Liver (tissue), 9 donors: Measurements from ENCODE around the gene ZC3H6. TPM values are rescaled to one million over a fixed set of nuclear protein-coding genes. Genes with fewer than 3 reads are reported as not detected.

Source experiments
- DNase-seq: peaks from one replicate; pipeline ENCODE4 v3.0.0-alpha.2; 2017; ENCODE audit warnings: low spot score
- H3K27ac ChIP-seq, 2 donors: one replicate each; pipeline ENCODE4 v1.7.0; 2013; ENCODE audit warnings: inconsistent platforms in 2 of 2, low read length in 2 of 2, control low read depth in 1 of 2, low read depth in 1 of 2, mild to moderate bottlenecking in 1 of 2
- H3K27me3 ChIP-seq, 4 donors: one replicate each; pipeline versions ENCODE4 v1.6.1 to v1.7.0; 2013; ENCODE audit warnings: low read length in 3 of 4, inconsistent platforms in 1 of 4, mild to moderate bottlenecking in 1 of 4, moderate library complexity in 1 of 4; ENCODE audit not compliant: control insufficient read depth in 4 of 4, insufficient read depth in 4 of 4
- H3K36me3 ChIP-seq, 4 donors: one replicate each; pipeline versions ENCODE4 v1.6.1 to v1.7.0; 2013; ENCODE audit warnings: low read length in 3 of 4, mild to moderate bottlenecking in 3 of 4, low read depth in 1 of 4, moderate library complexity in 1 of 4; ENCODE audit not compliant: control insufficient read depth in 4 of 4, insufficient read depth in 3 of 4
- H3K4me1 ChIP-seq, 4 donors: one replicate each; pipeline versions ENCODE4 v1.6.1 to v1.7.0; 2013; ENCODE audit warnings: low read length in 3 of 4, mild to moderate bottlenecking in 3 of 4, moderate library complexity in 1 of 4; ENCODE audit not compliant: control insufficient read depth in 4 of 4, insufficient read depth in 4 of 4
- H3K4me3 ChIP-seq, 3 donors: one replicate each; pipeline versions ENCODE4 v1.6.1 to v1.7.0; 2013; ENCODE audit warnings: low read length in 3 of 3, control low read depth in 1 of 3, low read depth in 1 of 3, mild to moderate bottlenecking in 1 of 3
- H3K9ac ChIP-seq, 2 donors: one replicate each; pipeline ENCODE4 v1.7.0; 2013; ENCODE audit warnings: low read length in 2 of 2, mild to moderate bottlenecking in 2 of 2, moderate library complexity in 2 of 2, control low read depth in 1 of 2, low read depth in 1 of 2
- H3K9me3 ChIP-seq, 4 donors: one replicate each; pipeline versions ENCODE4 v1.6.1 to v1.7.0; 2013; ENCODE audit warnings: low read length in 3 of 4; ENCODE audit not compliant: control insufficient read depth in 4 of 4
- ATF3 ChIP-seq: IDR thresholded peaks from 2 replicates; pipeline ENCODE4 v1.6.1; 2016; ENCODE audit warnings: antibody characterized with exemption
- EGR1 ChIP-seq, 2 donors: IDR thresholded peaks; 2 replicates each; pipeline ENCODE4 v1.6.1; 2016 to 2018; ENCODE audit warnings: antibody characterized with exemption in 2 of 2, low read depth in 2 of 2
- FOXA1 ChIP-seq: IDR thresholded peaks from 2 replicates; pipeline ENCODE4 v1.6.1; 2016; ENCODE audit warnings: antibody characterized with exemption
- FOXA2 ChIP-seq: IDR thresholded peaks from 2 replicates; pipeline ENCODE4 v1.6.1; 2016; ENCODE audit warnings: antibody characterized with exemption
- GABPA ChIP-seq, 2 donors: IDR thresholded peaks in 1 of 2; conservative IDR thresholded peaks in 1 of 2; 2 replicates each; pipeline ENCODE4 v1.6.1; 2016; ENCODE audit warnings: antibody characterized with exemption in 2 of 2, mild to moderate bottlenecking in 1 of 2, moderate library complexity in 1 of 2
- HNF4A ChIP-seq, 2 donors: conservative IDR thresholded peaks; 2 replicates each; pipeline ENCODE4 v1.6.1; 2016; ENCODE audit warnings: antibody characterized with exemption in 2 of 2, mild to moderate bottlenecking in 2 of 2
- HNF4G ChIP-seq: IDR thresholded peaks from 2 replicates; pipeline ENCODE4 v1.6.1; 2016; ENCODE audit warnings: antibody characterized with exemption
- JUND ChIP-seq, 2 donors: IDR thresholded peaks; 2 replicates each; pipeline ENCODE4 v1.6.1; 2016; ENCODE audit warnings: antibody characterized with exemption in 2 of 2
- MAX ChIP-seq: IDR thresholded peaks from 2 replicates; pipeline ENCODE4 v1.6.1; 2016; ENCODE audit warnings: antibody characterized with exemption
- NR2F2 ChIP-seq: IDR thresholded peaks from 2 replicates; pipeline ENCODE4 v1.6.1; 2016; ENCODE audit warnings: antibody characterized with exemption
- RAD21 ChIP-seq, 2 donors: IDR thresholded peaks; 2 replicates each; pipeline ENCODE4 v1.6.1; 2016; ENCODE audit warnings: antibody characterized with exemption in 2 of 2, mild to moderate bottlenecking in 2 of 2
- RXRA ChIP-seq, 2 donors: IDR thresholded peaks; 2 replicates each; pipeline ENCODE4 v1.6.1; 2017 to 2018; ENCODE audit warnings: antibody characterized with exemption in 2 of 2, mild to moderate bottlenecking in 1 of 2
- SP1 ChIP-seq: IDR thresholded peaks from 2 replicates; pipeline ENCODE4 v1.6.1; 2018; ENCODE audit warnings: antibody characterized with exemption, mild to moderate bottlenecking
- TAF1 ChIP-seq: conservative IDR thresholded peaks from 2 replicates; pipeline ENCODE4 v1.6.1; 2016; ENCODE audit warnings: antibody characterized with exemption, mild to moderate bottlenecking
- YY1 ChIP-seq: IDR thresholded peaks from 2 replicates; pipeline ENCODE4 v1.6.1; 2016; ENCODE audit warnings: antibody characterized with exemption, mild to moderate bottlenecking
- ZBTB33 ChIP-seq: IDR thresholded peaks from 2 replicates; pipeline ENCODE4 v1.6.1; 2016; ENCODE audit warnings: antibody characterized with exemption
- WGBS: extraction: QIAGEN DNeasy Blood & Tissue Kit; methylation state at CpG from one replicate; pipeline ENCODE4 v1.1.7; 2013; 5-methylcytosine and 5-hydroxymethylcytosine counted together
- polyA plus RNA-seq, 2 donors: library from polyadenylated mRNA; stranded (reverse) in 1 of 2; unstranded in 1 of 2; fragments of 200-250 nt in 1 of 2; fragments of >200 nt in 1 of 2; fragmentation: Nextera tagmentation in 1 of 2; extraction: Ambion mirVana in 1 of 2; gene quantifications; one replicate each; pipeline versions ENCODE4 v1.2.1 to v1.2.3, GENCODE V29; 2013 to 2015
- total RNA-seq, 2 donors: library from RNA; depleted of rRNA; stranded (reverse); fragments of >200 nt; gene quantifications; one replicate each; pipeline ENCODE4 v1.2.3, GENCODE V29; 2014
- TF ChIP-seq, protein P1 (sequence below): IDR thresholded peaks from 2 replicates; pipeline ENCODE4 v1.6.1; 2016; ENCODE audit warnings: antibody characterized with exemption, mild to moderate bottlenecking
- TF ChIP-seq, protein P2 (sequence below): fragments of 150-350 bp; IDR thresholded peaks from 2 replicates; pipeline ENCODE4 v1.5.1; 2017; ENCODE audit warnings: improper control_type of control experiment, low read depth, low read length; ENCODE audit not compliant: missing input control
- donor health status: healthy.
- donor health status: healthy.
- donor health status: healthy.
- donor health status: healthy.
- donor health status: healthy.

ZC3H6 gene, protein sequence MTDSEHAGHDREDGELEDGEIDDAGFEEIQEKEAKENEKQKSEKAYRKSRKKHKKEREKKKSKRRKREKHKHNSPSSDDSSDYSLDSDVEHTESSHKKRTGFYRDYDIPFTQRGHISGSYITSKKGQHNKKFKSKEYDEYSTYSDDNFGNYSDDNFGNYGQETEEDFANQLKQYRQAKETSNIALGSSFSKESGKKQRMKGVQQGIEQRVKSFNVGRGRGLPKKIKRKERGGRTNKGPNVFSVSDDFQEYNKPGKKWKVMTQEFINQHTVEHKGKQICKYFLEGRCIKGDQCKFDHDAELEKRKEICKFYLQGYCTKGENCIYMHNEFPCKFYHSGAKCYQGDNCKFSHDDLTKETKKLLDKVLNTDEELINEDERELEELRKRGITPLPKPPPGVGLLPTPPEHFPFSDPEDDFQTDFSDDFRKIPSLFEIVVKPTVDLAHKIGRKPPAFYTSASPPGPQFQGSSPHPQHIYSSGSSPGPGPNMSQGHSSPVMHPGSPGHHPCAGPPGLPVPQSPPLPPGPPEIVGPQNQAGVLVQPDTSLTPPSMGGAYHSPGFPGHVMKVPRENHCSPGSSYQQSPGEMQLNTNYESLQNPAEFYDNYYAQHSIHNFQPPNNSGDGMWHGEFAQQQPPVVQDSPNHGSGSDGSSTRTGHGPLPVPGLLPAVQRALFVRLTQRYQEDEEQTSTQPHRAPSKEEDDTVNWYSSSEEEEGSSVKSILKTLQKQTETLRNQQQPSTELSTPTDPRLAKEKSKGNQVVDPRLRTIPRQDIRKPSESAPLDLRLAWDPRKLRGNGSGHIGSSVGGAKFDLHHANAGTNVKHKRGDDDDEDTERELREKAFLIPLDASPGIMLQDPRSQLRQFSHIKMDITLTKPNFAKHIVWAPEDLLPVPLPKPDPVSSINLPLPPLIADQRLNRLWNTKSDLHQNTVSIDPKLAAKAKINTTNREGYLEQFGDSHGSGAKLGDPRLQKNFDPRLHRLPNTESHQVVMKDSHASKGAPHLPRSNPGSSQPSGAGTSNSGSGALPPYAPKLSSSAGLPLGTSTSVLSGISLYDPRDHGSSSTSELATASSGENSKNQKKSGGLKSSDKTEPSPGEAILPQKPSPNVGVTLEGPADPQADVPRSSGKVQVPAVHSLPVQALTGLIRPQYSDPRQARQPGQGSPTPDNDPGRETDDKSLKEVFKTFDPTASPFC
- total RNA-seq (1 to 10 TPM; 3.7 to 5.8 TPM), polyA plus RNA-seq (under 1 TPM; 0.32 to 0.99 TPM)

DNA sequence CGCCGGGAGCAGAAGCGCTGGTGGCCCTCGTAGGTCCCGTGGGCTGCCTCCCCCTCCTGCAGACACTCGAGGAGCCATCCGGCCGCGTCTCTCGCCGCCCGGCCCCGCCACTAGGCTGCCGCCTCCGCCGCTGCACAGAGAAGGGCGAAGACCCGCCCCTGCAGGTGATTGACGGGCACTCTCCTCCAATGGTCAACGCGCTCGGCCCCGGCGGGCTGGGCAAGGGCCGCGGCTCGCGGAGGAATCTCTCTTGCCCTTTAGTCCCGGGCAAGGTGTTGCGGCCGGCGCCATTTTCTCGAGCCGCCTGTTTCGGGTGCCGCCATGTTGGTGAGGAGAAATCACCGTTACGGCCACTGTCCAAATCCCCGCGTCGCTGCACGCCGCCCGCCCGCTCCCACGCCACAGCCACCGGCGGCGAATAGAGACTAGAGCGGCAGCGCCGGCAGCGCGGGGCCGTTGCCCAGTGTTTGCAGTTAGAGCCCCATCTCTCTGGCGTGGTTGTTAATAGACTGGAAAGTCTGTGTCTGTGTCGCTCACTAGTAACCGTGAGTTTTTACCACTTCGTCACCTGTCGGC lies at the start of gene ZC3H6:
Gene ZC3H6, plus strand, starts transcription at position 287 of the 576 bp plus-strand sequence. CDS start 398 bp downstream, outside the sequence.
- Histone ChIP-seq H3K27me3 (no peaks in the 10 kb centered on the region), H3K36me3 (no peaks in the 10 kb centered on the region), H3K4me1 (peaks cover 0 to 13% (median under 1%) of the 10 kb centered on the region in 4 donors), H3K4me3 (peak within 1 kb of the TSS; percentile 71 to 94 (median 83)), H3K9me3 (no peaks in the 10 kb centered on the region), H3K27ac (peak within 1 kb of the TSS; percentile 99 to 100), H3K9ac (peak within 1 kb of the TSS; percentile 93 to 96)
- peak; percentile 100 for DNase-seq
- under 1% methylated on average over 60 of the region's 60 CpGs for WGBS
- TF ChIP-seq EGR1 (IDR thresholded peaks at IDR 0.05; ENCODE audit: low read depth in 2 of 2) (peak in 1 of 2 donors; percentile 76), ATF3 (no peak), FOXA2 (no peak), SP1 (peak; percentile 93), JUND (IDR thresholded peaks at IDR 0.05) (no peak), HNF4A (conservative IDR thresholded peaks at IDR 0.05) (peak; percentile 50 to 52), RAD21 (IDR thresholded peaks at IDR 0.05) (peak; percentile 36 to 53), RXRA (IDR thresholded peaks at IDR 0.05) (peak; percentile 6 to 38), FOXA1 (peak; percentile 47), NR2F2 (no peak), HNF4G (peak; percentile 45), TAF1 (peak; percentile 94), MAX (no peak), GABPA (IDR thresholded peaks at IDR 0.05 in 1 of 2, conservative IDR thresholded peaks at IDR 0.05 in 1 of 2) (peak in 1 of 2 donors; percentile 43), YY1 (peak; percentile 99), ZBTB33 (no peak)
- TF ChIP-seq, protein P1, sequence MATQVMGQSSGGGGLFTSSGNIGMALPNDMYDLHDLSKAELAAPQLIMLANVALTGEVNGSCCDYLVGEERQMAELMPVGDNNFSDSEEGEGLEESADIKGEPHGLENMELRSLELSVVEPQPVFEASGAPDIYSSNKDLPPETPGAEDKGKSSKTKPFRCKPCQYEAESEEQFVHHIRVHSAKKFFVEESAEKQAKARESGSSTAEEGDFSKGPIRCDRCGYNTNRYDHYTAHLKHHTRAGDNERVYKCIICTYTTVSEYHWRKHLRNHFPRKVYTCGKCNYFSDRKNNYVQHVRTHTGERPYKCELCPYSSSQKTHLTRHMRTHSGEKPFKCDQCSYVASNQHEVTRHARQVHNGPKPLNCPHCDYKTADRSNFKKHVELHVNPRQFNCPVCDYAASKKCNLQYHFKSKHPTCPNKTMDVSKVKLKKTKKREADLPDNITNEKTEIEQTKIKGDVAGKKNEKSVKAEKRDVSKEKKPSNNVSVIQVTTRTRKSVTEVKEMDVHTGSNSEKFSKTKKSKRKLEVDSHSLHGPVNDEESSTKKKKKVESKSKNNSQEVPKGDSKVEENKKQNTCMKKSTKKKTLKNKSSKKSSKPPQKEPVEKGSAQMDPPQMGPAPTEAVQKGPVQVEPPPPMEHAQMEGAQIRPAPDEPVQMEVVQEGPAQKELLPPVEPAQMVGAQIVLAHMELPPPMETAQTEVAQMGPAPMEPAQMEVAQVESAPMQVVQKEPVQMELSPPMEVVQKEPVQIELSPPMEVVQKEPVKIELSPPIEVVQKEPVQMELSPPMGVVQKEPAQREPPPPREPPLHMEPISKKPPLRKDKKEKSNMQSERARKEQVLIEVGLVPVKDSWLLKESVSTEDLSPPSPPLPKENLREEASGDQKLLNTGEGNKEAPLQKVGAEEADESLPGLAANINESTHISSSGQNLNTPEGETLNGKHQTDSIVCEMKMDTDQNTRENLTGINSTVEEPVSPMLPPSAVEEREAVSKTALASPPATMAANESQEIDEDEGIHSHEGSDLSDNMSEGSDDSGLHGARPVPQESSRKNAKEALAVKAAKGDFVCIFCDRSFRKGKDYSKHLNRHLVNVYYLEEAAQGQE: peak; percentile 94
- TF ChIP-seq, protein P2, sequence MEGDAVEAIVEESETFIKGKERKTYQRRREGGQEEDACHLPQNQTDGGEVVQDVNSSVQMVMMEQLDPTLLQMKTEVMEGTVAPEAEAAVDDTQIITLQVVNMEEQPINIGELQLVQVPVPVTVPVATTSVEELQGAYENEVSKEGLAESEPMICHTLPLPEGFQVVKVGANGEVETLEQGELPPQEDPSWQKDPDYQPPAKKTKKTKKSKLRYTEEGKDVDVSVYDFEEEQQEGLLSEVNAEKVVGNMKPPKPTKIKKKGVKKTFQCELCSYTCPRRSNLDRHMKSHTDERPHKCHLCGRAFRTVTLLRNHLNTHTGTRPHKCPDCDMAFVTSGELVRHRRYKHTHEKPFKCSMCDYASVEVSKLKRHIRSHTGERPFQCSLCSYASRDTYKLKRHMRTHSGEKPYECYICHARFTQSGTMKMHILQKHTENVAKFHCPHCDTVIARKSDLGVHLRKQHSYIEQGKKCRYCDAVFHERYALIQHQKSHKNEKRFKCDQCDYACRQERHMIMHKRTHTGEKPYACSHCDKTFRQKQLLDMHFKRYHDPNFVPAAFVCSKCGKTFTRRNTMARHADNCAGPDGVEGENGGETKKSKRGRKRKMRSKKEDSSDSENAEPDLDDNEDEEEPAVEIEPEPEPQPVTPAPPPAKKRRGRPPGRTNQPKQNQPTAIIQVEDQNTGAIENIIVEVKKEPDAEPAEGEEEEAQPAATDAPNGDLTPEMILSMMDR: peak; percentile 5
